HL-60 (cell line): ENCODE results near the gene GLRX3.

Source experiments
- GABPA ChIP-seq: IDR thresholded peaks from 2 replicates; pipeline ENCODE4 v1.6.1; 2012; ENCODE audit warnings: low read depth
- POLR2AphosphoS5 ChIP-seq: IDR thresholded peaks from 2 replicates; pipeline ENCODE4 v1.6.1; 2012; ENCODE audit warnings: low read depth
- SPI1 ChIP-seq: IDR thresholded peaks from 2 replicates; pipeline ENCODE4 v1.6.1; 2012; ENCODE audit warnings: low read depth, mild to moderate bottlenecking, borderline replicate concordance
- TF ChIP-seq, protein P1 (sequence below): IDR thresholded peaks from one replicate; pipeline ENCODE4 v1.5.1; 2011; ENCODE audit warnings: low read length, control low read depth, inconsistent platforms; ENCODE audit not compliant: insufficient read depth
- TF ChIP-seq, protein P2 (sequence below): IDR thresholded peaks from 2 replicates; pipeline ENCODE4 v1.6.1; 2012; ENCODE audit warnings: low read depth; ENCODE audit not compliant: insufficient replicate concordance

DNA sequence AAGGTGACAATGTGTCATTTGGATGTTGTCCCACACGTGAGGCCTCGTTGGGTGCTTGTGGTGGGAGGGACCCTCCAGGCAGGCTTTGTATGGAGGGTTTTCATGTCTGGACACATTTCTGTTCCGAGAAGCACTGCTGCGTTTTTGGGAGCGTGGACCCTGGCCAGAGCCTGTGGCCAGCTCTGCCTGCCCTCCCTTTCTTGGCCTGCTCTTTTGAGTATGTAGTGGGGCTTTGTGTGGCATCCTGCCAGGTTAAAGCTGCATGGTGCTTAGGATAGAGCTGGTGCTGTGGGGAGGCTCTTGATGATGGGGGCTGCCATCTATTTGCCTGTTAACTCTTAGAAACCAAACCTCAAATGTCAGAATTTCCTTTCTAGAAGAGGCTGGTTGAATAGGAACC is 45.7 kb downstream of the GLRX3 start:
- TF ChIP-seq, protein P1, sequence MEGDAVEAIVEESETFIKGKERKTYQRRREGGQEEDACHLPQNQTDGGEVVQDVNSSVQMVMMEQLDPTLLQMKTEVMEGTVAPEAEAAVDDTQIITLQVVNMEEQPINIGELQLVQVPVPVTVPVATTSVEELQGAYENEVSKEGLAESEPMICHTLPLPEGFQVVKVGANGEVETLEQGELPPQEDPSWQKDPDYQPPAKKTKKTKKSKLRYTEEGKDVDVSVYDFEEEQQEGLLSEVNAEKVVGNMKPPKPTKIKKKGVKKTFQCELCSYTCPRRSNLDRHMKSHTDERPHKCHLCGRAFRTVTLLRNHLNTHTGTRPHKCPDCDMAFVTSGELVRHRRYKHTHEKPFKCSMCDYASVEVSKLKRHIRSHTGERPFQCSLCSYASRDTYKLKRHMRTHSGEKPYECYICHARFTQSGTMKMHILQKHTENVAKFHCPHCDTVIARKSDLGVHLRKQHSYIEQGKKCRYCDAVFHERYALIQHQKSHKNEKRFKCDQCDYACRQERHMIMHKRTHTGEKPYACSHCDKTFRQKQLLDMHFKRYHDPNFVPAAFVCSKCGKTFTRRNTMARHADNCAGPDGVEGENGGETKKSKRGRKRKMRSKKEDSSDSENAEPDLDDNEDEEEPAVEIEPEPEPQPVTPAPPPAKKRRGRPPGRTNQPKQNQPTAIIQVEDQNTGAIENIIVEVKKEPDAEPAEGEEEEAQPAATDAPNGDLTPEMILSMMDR = no peak
- TF ChIP-seq, protein P2, sequence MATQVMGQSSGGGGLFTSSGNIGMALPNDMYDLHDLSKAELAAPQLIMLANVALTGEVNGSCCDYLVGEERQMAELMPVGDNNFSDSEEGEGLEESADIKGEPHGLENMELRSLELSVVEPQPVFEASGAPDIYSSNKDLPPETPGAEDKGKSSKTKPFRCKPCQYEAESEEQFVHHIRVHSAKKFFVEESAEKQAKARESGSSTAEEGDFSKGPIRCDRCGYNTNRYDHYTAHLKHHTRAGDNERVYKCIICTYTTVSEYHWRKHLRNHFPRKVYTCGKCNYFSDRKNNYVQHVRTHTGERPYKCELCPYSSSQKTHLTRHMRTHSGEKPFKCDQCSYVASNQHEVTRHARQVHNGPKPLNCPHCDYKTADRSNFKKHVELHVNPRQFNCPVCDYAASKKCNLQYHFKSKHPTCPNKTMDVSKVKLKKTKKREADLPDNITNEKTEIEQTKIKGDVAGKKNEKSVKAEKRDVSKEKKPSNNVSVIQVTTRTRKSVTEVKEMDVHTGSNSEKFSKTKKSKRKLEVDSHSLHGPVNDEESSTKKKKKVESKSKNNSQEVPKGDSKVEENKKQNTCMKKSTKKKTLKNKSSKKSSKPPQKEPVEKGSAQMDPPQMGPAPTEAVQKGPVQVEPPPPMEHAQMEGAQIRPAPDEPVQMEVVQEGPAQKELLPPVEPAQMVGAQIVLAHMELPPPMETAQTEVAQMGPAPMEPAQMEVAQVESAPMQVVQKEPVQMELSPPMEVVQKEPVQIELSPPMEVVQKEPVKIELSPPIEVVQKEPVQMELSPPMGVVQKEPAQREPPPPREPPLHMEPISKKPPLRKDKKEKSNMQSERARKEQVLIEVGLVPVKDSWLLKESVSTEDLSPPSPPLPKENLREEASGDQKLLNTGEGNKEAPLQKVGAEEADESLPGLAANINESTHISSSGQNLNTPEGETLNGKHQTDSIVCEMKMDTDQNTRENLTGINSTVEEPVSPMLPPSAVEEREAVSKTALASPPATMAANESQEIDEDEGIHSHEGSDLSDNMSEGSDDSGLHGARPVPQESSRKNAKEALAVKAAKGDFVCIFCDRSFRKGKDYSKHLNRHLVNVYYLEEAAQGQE = no peak
- no peak for TF ChIP-seq POLR2AphosphoS5
- TF ChIP-seq GABPA = no peak
- TF ChIP-seq SPI1 = no peak
